Lower lobe of right lung (tissue), 2 donors: ENCODE measurements around the gene FSTL4. TPM values are rescaled to one million over a fixed set of nuclear protein-coding genes. Genes with fewer than 3 reads are reported as not detected.

Source experiments
- ATAC-seq, 2 donors: fragments of 200-7000 bp; cut with Tn5 transposase; one replicate each; pipeline ENCODE4 v1.9.1; 2020 to 2022; ENCODE audit warnings: mild to moderate bottlenecking in 2 of 2, moderate library complexity in 2 of 2
- DNase-seq: peaks from one replicate; pipeline ENCODE4 v3.0.0-alpha.2; 2020
- H3K27ac ChIP-seq: fragments of 200-600 bp; one replicate; pipeline ENCODE4 v1.8.0; 2022
- H3K27me3 ChIP-seq: fragments of 200-600 bp; one replicate; pipeline ENCODE4 v1.8.0; 2022; ENCODE audit warnings: low read depth
- H3K36me3 ChIP-seq: fragments of 200-600 bp; one replicate; pipeline ENCODE4 v1.8.0; 2022; ENCODE audit warnings: mild to moderate bottlenecking
- H3K4me1 ChIP-seq: fragments of 200-600 bp; one replicate; pipeline ENCODE4 v1.8.0; 2022
- H3K4me3 ChIP-seq: fragments of 200-600 bp; one replicate; pipeline ENCODE4 v1.8.0; 2022; ENCODE audit warnings: mild to moderate bottlenecking
- H3K9me3 ChIP-seq: fragments of 200-600 bp; one replicate; pipeline ENCODE4 v1.8.0; 2022
- CTCF ChIP-seq: fragments of 200-600 bp; IDR thresholded peaks from one replicate; pipeline ENCODE4 v1.8.0; 2022; ENCODE audit warnings: antibody characterized with exemption, mild to moderate bottlenecking
- intact Hi-C: fragments of 100-400 bp; cut with DNase I; formaldehyde crosslinking; loops from one replicate; pipeline ENCODE4 v1.11.0; 2022
- total RNA-seq: library from RNA; stranded (reverse); fragmentation: NEBNext Ultra II Directional; extraction: Animal tissue kit (Norgen Biotek cat#: 25700); gene quantifications from one replicate; pipeline ENCODE4 v1.2.1, GENCODE V29; 2021
- donor health status: DM: no; HTN: yes; CAD: no; lungs with severe emphysema.

FSTL4 gene
- total RNA-seq, 1 donor from 2014 or later, result 1.9 TPM

DNA sequence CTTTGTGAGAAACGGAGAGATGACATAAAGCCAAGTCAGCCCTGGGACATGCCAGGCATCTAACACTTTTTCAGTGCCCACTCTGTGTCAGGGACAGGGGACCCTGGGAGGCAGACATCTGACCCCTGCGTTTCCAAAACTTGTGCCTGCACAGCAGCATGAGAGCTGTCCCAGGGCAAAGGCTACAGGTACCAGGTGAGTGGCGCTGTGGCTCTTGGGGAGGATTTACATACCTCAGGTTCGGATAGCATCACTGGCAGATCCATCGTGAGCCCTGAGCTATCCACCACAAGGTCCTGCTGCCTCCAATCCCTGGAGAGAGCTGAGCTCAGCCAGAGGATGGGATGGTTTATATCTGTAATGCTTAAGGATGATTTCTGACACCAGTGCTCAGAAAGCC lies 52.4 kb downstream of the FSTL4 start:
- TF ChIP-seq CTCF, result no peak
- Histone ChIP-seq H3K27me3 (peaks cover 5% of the 10 kb centered on the region), H3K27ac (no peak overlapping the region), H3K4me3 (no peak overlapping the region), H3K36me3 (no peaks in the 10 kb centered on the region), H3K9me3 (no peaks in the 10 kb centered on the region), H3K4me1 (no peaks in the 10 kb centered on the region)
- ATAC-seq, result no peak
- DNase-seq, result no peak
- intact Hi-C loops, result no loop called here

DNA sequence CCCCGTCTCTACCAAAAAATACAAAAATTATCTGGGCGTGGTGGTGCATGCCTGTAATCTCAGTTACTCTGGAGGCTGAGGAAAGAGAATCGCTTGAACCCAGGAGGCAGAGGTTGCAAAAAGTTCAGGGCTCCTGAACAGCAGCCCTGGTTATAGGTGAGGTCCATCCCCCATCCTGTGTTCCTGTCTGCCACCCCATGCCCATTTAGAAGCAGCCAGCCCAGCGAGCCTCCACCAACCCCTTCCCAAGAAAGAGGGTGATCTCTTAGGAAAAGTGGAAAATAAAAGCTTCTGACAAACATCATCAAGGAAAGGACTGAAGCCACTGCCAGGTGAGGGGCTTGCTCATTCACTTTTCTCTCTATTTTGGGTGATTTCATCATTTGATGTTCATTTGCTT lies 55.8 kb downstream of the FSTL4 start:
- no peak for DNase-seq
- Histone ChIP-seq H3K27me3 (peaks cover 5% of the 10 kb centered on the region), H3K4me1 (no peaks in the 10 kb centered on the region), H3K36me3 (no peaks in the 10 kb centered on the region), H3K9me3 (no peaks in the 10 kb centered on the region), H3K4me3 (no peak overlapping the region), H3K27ac (no peak overlapping the region)
- no peak for ATAC-seq
- intact Hi-C loops, result no loop called here
- no peak for TF ChIP-seq CTCF

- ATAC-seq (no peak), DNase-seq (no peak)
- H3K9me3 ChIP-seq, result no peaks in the 10 kb centered on the region
- H3K36me3 ChIP-seq, result no peaks in the 10 kb centered on the region
- intact Hi-C loops, result no loop called here
- H3K4me3 ChIP-seq, result no peak overlapping the region
- peaks cover 9% of the 10 kb centered on the region for H3K27me3 ChIP-seq
- H3K27ac ChIP-seq, result no peak overlapping the region
- TF ChIP-seq CTCF, result no peak
- H3K4me1 ChIP-seq, result no peaks in the 10 kb centered on the region
Measured at GRCh38 chr5:133554279-133554678, 58.1 kb downstream of the FSTL4 start.

- ATAC-seq, result peak; percentile 64 to 88
- Histone ChIP-seq H3K27me3 (peaks cover 5% of the 10 kb centered on the region), H3K4me1 (no peaks in the 10 kb centered on the region), H3K27ac (no peak overlapping the region), H3K36me3 (no peaks in the 10 kb centered on the region), H3K4me3 (no peak overlapping the region), H3K9me3 (no peaks in the 10 kb centered on the region)
- peak; percentile 57 for DNase-seq
- peak; percentile 72 for TF ChIP-seq CTCF
- intact Hi-C loops, result no loop called here
Measured at GRCh38 chr5:133552925-133553525, 59.3 kb downstream of the FSTL4 start.

- Histone ChIP-seq H3K4me1 (no peaks in the 10 kb centered on the region), H3K27me3 (peaks cover 4% of the 10 kb centered on the region), H3K36me3 (no peaks in the 10 kb centered on the region), H3K4me3 (no peak overlapping the region), H3K27ac (no peak overlapping the region), H3K9me3 (no peaks in the 10 kb centered on the region)
- DNase-seq (no peak), ATAC-seq (no peak)
- intact Hi-C loops, result no loop called here
- no peak for TF ChIP-seq CTCF
Measured at GRCh38 chr5:133546500-133546899, 65.8 kb downstream of the FSTL4 start.
